Small intestine (tissue), 7 donors: Measurements from ENCODE around the gene PDZK1IP1. TPM values are rescaled to one million over a fixed set of nuclear protein-coding genes. Genes with fewer than 3 reads are reported as not detected.

ENCODE experiments used
- DNase-seq, 2 donors: peaks; one replicate each; pipeline versions ENCODE4 v3.0.0 to v3.0.0-alpha.2; 2013
- FAIRE-seq: peaks from 2 replicates; lab custom pipeline; 2012; peaks lifted over from hg19 to GRCh38; lab: Jason Lieb, UNC
- H3K27ac ChIP-seq, 3 donors: one replicate each; pipeline ENCODE4 v1.5.1; 2013; ENCODE audit warnings: low read length in 2 of 3, mild to moderate bottlenecking in 2 of 3, control low read depth in 1 of 3, inconsistent platforms in 1 of 3, low read depth in 1 of 3, moderate library complexity in 1 of 3
- H3K27me3 ChIP-seq, 3 donors: one replicate each; pipeline ENCODE4 v1.6.1; 2013; ENCODE audit warnings: low read length in 3 of 3, inconsistent platforms in 1 of 3; ENCODE audit not compliant: control insufficient read depth in 3 of 3, insufficient read depth in 3 of 3
- H3K36me3 ChIP-seq, 3 donors: one replicate each; pipeline ENCODE4 v1.6.1; 2013; ENCODE audit warnings: low read length in 3 of 3, inconsistent platforms in 1 of 3, low read depth in 1 of 3, mild to moderate bottlenecking in 1 of 3, moderate library complexity in 1 of 3; ENCODE audit not compliant: control insufficient read depth in 3 of 3, insufficient read depth in 2 of 3
- H3K4me1 ChIP-seq, 3 donors: one replicate each; pipeline ENCODE4 v1.6.1; 2013; ENCODE audit warnings: low read length in 2 of 3, inconsistent platforms in 1 of 3, low read depth in 1 of 3, mild to moderate bottlenecking in 1 of 3, moderate library complexity in 1 of 3; ENCODE audit not compliant: control insufficient read depth in 3 of 3, insufficient read depth in 2 of 3
- H3K4me3 ChIP-seq, 3 donors: one replicate each; pipeline ENCODE4 v1.5.1; 2013; ENCODE audit warnings: low read length in 3 of 3, control low read depth in 1 of 3, inconsistent platforms in 1 of 3, low read depth in 1 of 3, mild to moderate bottlenecking in 1 of 3, moderate library complexity in 1 of 3
- H3K9me3 ChIP-seq, 2 donors: one replicate each; pipeline ENCODE4 v1.6.1; 2013; ENCODE audit warnings: low read depth in 1 of 2, low read length in 1 of 2; ENCODE audit not compliant: control insufficient read depth in 2 of 2, insufficient read depth in 1 of 2
- WGBS, 3 donors: extraction: QIAGEN DNeasy Blood & Tissue Kit; methylation state at CpG; one replicate each; pipeline ENCODE4 v1.1.7; 2013; 5-methylcytosine and 5-hydroxymethylcytosine counted together
- polyA plus RNA-seq, 4 donors: library from polyadenylated mRNA; stranded (reverse) in 3 of 4; unstranded in 1 of 4; fragments of 200-250 nt in 3 of 4; fragments of 120-200 nt in 1 of 4; gene quantifications; one replicate each; pipeline versions ENCODE4 v1.2.1 to v1.2.3, GENCODE V29; 2013
- donor health status: healthy with polysubstance abuse.
- donor health status: control.
- donor health status: control.
- donor health status: Bipolar disorder and iron deficiency.
- donor health status: healthy.

The PDZK1IP1 gene
- polyA plus RNA-seq, 4 donors: 5.1 to 134 (median 14.0) TPM

GRCh38 chr1:47137925-47138615 is 51.8 kb downstream of the PDZK1IP1 start:
- no peak overlapping the region for H3K27ac ChIP-seq
- H3K4me3 ChIP-seq: no peak overlapping the region
- no peak for DNase-seq
- H3K27me3 ChIP-seq: peaks cover 0 to 4% (median 0%) of the 10 kb centered on the region in 3 donors
- no peaks in the 10 kb centered on the region for H3K9me3 ChIP-seq
- FAIRE-seq: no peak
- no peaks in the 10 kb centered on the region for H3K36me3 ChIP-seq
- no peaks in the 10 kb centered on the region for H3K4me1 ChIP-seq
- 86 to 90% (median 86%) methylated on average over 5 of the region's 5 CpGs for whole genome bisulfite sequencing, 3 donors

- Histone ChIP-seq H3K4me3 (no peak within 1 kb of the TSS), H3K27me3 (peaks cover 0 to 4% (median 0%) of the 10 kb centered on the region in 3 donors), H3K36me3 (no peaks in the 10 kb centered on the region), H3K27ac (no peak within 1 kb of the TSS), H3K9me3 (no peaks in the 10 kb centered on the region), H3K4me1 (no peaks in the 10 kb centered on the region)
- DNase-seq (no peak), FAIRE-seq (no peak)
- WGBS, 3 donors: 69 to 87% (median 85%) methylated on average over 4 of the region's 4 CpGs
Measured at GRCh38 chr1:47137198-47137597, 52.6 kb downstream of the PDZK1IP1 start, which contains the start of gene CYP4A22. Gene CYP4A22, plus strand, starts transcription at chr1:47137441. Its CDS starts 45 bp downstream, at chr1:47137486.

Other genes with a start within 250 kb of the PDZK1IP1 start
- gene CYP4A11, start 248.6 kb downstream of the PDZK1IP1 start, polyA plus RNA-seq: 1 to 10 TPM in 1 of 4 donors, under 1 TPM in 2, not detected in 1; 0.09 to 3.6 (median 0.16) TPM
- gene CYP4X1, start 166.4 kb downstream of the PDZK1IP1 start, polyA plus RNA-seq: 1 to 10 TPM in 1 of 4 donors, under 1 TPM in 2, not detected in 1; 0.67 to 5.5 (median 0.77) TPM
- gene CYP4Z1, start 122.8 kb downstream of the PDZK1IP1 start, polyA plus RNA-seq: under 1 TPM in 2 of 4 donors, not detected in 2; 0.06 to 0.10 TPM
- 1 to 10 TPM in 1 of 4 donors, under 1 TPM in 2, not detected in 1; 0.01 to 1.3 (median 0.54) TPM for gene CYP4A22, start 52.6 kb downstream of the PDZK1IP1 start, polyA plus RNA-seq
- gene TAL1, start 42.2 kb upstream of the PDZK1IP1 start, polyA plus RNA-seq: 1 to 10 TPM in 2 of 4 donors, under 1 TPM in 2; 0.27 to 4.7 (median 0.92) TPM
- gene STIL, start 124.1 kb upstream of the PDZK1IP1 start, polyA plus RNA-seq: 1 to 10 TPM in 3 of 4 donors, under 1 TPM in 1; 0.54 to 5.5 (median 3.2) TPM
- gene CMPK1, start 143.8 kb upstream of the PDZK1IP1 start, polyA plus RNA-seq: 100 to 1,000 TPM; 130 to 257 (median 165) TPM
- not detected for gene FOXE3, start 226.2 kb upstream of the PDZK1IP1 start, polyA plus RNA-seq
- 1 to 10 TPM in 1 of 4 donors, under 1 TPM in 3; 0.19 to 2.1 (median 0.25) TPM for gene FOXD2, start 248.0 kb upstream of the PDZK1IP1 start, polyA plus RNA-seq